ENCODE results near the gene DCDC2C.

DCDC2C gene

GRCh38 chr2:3692375-3692774, 11.0 kb upstream of the DCDC2C start:
- TF ChIP-seq TAF1 (IDR thresholded peaks at IDR 0.05; ENCODE audit: borderline replicate concordance, insufficient read depth, low read length): no peak

- TF ChIP-seq SIN3A (IDR thresholded peaks at IDR 0.05; ENCODE audit: borderline replicate concordance, insufficient read depth, low read length) (no peak), TAF1 (IDR thresholded peaks at IDR 0.05; ENCODE audit: borderline replicate concordance, insufficient read depth, low read length) (no peak), POLR2AphosphoS5 (IDR thresholded peaks at IDR 0.05; ENCODE audit: low read depth, low read length) (no peak)
Measured at GRCh38 chr2:3696545-3696944, 6.8 kb upstream of the DCDC2C start.

- TF ChIP-seq TAF1 (IDR thresholded peaks at IDR 0.05; ENCODE audit: borderline replicate concordance, insufficient read depth, low read length): no peak
- TF ChIP-seq REST (IDR thresholded peaks at IDR 0.05; ENCODE audit: insufficient read depth in 1 of 2, low read depth in 2 of 2, low read length in 2 of 2): no peak
Measured at GRCh38 chr2:3701071-3701470, 2.3 kb upstream of the DCDC2C start.

GRCh38 chr2:3703757-3704355, 481 bp downstream of the DCDC2C start:
- no peak for TF ChIP-seq SIN3A (IDR thresholded peaks at IDR 0.05; ENCODE audit: borderline replicate concordance, insufficient read depth, low read length)
- TF ChIP-seq TAF1 (IDR thresholded peaks at IDR 0.05; ENCODE audit: borderline replicate concordance, insufficient read depth, low read length): no peak
- TF ChIP-seq POLR2AphosphoS5 (IDR thresholded peaks at IDR 0.05; ENCODE audit: low read depth, low read length): no peak
- TF ChIP-seq REST (IDR thresholded peaks at IDR 0.05; ENCODE audit: insufficient read depth in 1 of 2, low read depth in 2 of 2, low read length in 2 of 2): no peak
- no peak for TF ChIP-seq FOXP2 (optimal IDR thresholded peaks at IDR 0.05; ENCODE audit: borderline replicate concordance, extremely low read depth, extremely low read length, insufficient read depth)

- TF ChIP-seq FOXP2 (optimal IDR thresholded peaks at IDR 0.05; ENCODE audit: borderline replicate concordance, extremely low read depth, extremely low read length, insufficient read depth) (no peak), POLR2AphosphoS5 (IDR thresholded peaks at IDR 0.05; ENCODE audit: low read depth, low read length) (no peak), REST (IDR thresholded peaks at IDR 0.05; ENCODE audit: insufficient read depth in 1 of 2, low read depth in 2 of 2, low read length in 2 of 2) (no peak), SIN3A (IDR thresholded peaks at IDR 0.05; ENCODE audit: borderline replicate concordance, insufficient read depth, low read length) (no peak), TAF1 (IDR thresholded peaks at IDR 0.05; ENCODE audit: borderline replicate concordance, insufficient read depth, low read length) (no peak)
Measured at GRCh38 chr2:3704692-3705091, 1.3 kb downstream of the DCDC2C start.

- TF ChIP-seq FOXP2 (optimal IDR thresholded peaks at IDR 0.05; ENCODE audit: borderline replicate concordance, extremely low read depth, extremely low read length, insufficient read depth): no peak
- TF ChIP-seq POLR2AphosphoS5 (IDR thresholded peaks at IDR 0.05; ENCODE audit: low read depth, low read length): no peak
- TF ChIP-seq TAF1 (IDR thresholded peaks at IDR 0.05; ENCODE audit: borderline replicate concordance, insufficient read depth, low read length): no peak
- TF ChIP-seq REST (IDR thresholded peaks at IDR 0.05; ENCODE audit: insufficient read depth in 1 of 2, low read depth in 2 of 2, low read length in 2 of 2): no peak
- TF ChIP-seq SIN3A (IDR thresholded peaks at IDR 0.05; ENCODE audit: borderline replicate concordance, insufficient read depth, low read length): no peak
Measured at GRCh38 chr2:3705782-3706181, 2.4 kb downstream of the DCDC2C start.

All from PFSK-1 (cell line).